HEK293 (cell line): Measurements from ENCODE around the gene CDC42BPA.
A peak's percentile ranks its signal among the peaks of the same experiment; 100 is the strongest.

Source experiments
- CTCF ChIA-PET: fragments of 350-600 bp; formaldehyde crosslinking; extraction: SDS; loops from one replicate; lab custom pipeline; 2021; ENCODE audit warnings: antibody characterized with exemption; lab: Yijun Ruan, JAX
- POLR2A ChIA-PET: fragments of 300-600 bp; formaldehyde crosslinking; extraction: SDS; loops from one replicate; lab custom pipeline; 2020; ENCODE audit warnings: antibody characterized with exemption, inconsistent platforms; lab: Yijun Ruan, JAX
- H3K27ac ChIP-seq: fragments of 200-500 bp; sonication (Bioruptor generic); 2 replicates; pipeline ENCODE4 v1.5.1; 2014; ENCODE audit warnings: low read depth, low read length, control low read depth, inconsistent platforms; ENCODE audit errors: extremely low read depth
- H3K36me3 ChIP-seq, 2 experiments: fragments of 200-500 bp in 1 of 2; sonication (Bioruptor generic) in 1 of 2; 1 replicate in 1 of 2; 2 replicates in 1 of 2; pipeline ENCODE4 v1.5.1; 2014 to 2017; ENCODE audit warnings: inconsistent platforms in 2 of 2, low read length in 2 of 2; ENCODE audit not compliant: control insufficient read depth in 2 of 2, insufficient read depth in 1 of 2
- H3K4me1 ChIP-seq: fragments of 200-500 bp; sonication (Bioruptor generic); 2 replicates; pipeline ENCODE4 v1.5.1; 2014; ENCODE audit warnings: mild to moderate bottlenecking, low read length, inconsistent platforms; ENCODE audit not compliant: control insufficient read depth, insufficient read depth
- H3K4me3 ChIP-seq: 2 replicates; pipeline ENCODE4 v1.5.1; 2011; ENCODE audit warnings: low read depth, mild to moderate bottlenecking, control low read depth, low read length, moderate library complexity
- H3K9me3 ChIP-seq: fragments of 200-500 bp; sonication (Bioruptor generic); 2 replicates; pipeline ENCODE4 v1.5.1; 2014; ENCODE audit warnings: low read depth, low read length, inconsistent platforms; ENCODE audit not compliant: control insufficient read depth, insufficient read depth
- BCL11B ChIP-seq: fragments of 450-650 bp; formaldehyde crosslinking; IDR thresholded peaks from 2 replicates; pipeline ENCODE4 v1.5.1; 2016; ENCODE audit warnings: low read depth, missing biosample characterization, missing genetic modification characterization
- HOXC10 ChIP-seq: sonication (generic); formaldehyde crosslinking; IDR thresholded peaks from 2 replicates; pipeline ENCODE4 v1.8.1; 2023; ENCODE audit warnings: mild to moderate bottlenecking, missing genetic modification reagents
- KLF8 ChIP-seq: fragments of 450-650 bp; formaldehyde crosslinking; IDR thresholded peaks from 2 replicates; pipeline ENCODE4 v1.5.1; 2016; ENCODE audit warnings: missing biosample characterization, missing genetic modification characterization
- MEIS1 ChIP-seq: sonication (generic); formaldehyde crosslinking; IDR thresholded peaks from 2 replicates; pipeline ENCODE4 v1.8.1; 2022; ENCODE audit warnings: missing genetic modification reagents, mild to moderate bottlenecking, borderline replicate concordance
- MZF1 ChIP-seq: fragments of 450-650 bp; formaldehyde crosslinking; IDR thresholded peaks from 2 replicates; pipeline ENCODE4 v1.5.1; 2017; ENCODE audit warnings: missing biosample characterization, missing genetic modification characterization, borderline replicate concordance
- SCRT2 ChIP-seq: fragments of 450-650 bp; formaldehyde crosslinking; IDR thresholded peaks from 2 replicates; pipeline ENCODE4 v1.5.1; 2016; ENCODE audit warnings: missing biosample characterization, missing genetic modification characterization
- ZBTB17 ChIP-seq: fragments of 450-650 bp; formaldehyde crosslinking; IDR thresholded peaks from 2 replicates; pipeline ENCODE4 v1.5.1; 2016; ENCODE audit warnings: missing biosample characterization, missing genetic modification characterization
- ZNF132 ChIP-seq: fragments of 450-650 bp; formaldehyde crosslinking; IDR thresholded peaks from 2 replicates; pipeline ENCODE4 v1.5.1; 2017; ENCODE audit warnings: missing biosample characterization, missing genetic modification characterization, borderline replicate concordance
- ZNF155 ChIP-seq: fragments of 450-650 bp; formaldehyde crosslinking; IDR thresholded peaks from 2 replicates; pipeline ENCODE4 v1.5.1; 2016; ENCODE audit warnings: missing biosample characterization, missing genetic modification characterization
- ZNF18 ChIP-seq: fragments of 450-650 bp; formaldehyde crosslinking; IDR thresholded peaks from 2 replicates; pipeline ENCODE4 v1.5.1; 2016; ENCODE audit warnings: missing biosample characterization, missing genetic modification characterization
- ZNF223 ChIP-seq: fragments of 450-650 bp; formaldehyde crosslinking; IDR thresholded peaks from 2 replicates; pipeline ENCODE4 v1.5.1; 2016; ENCODE audit warnings: missing biosample characterization, missing genetic modification characterization
- ZNF274 ChIP-seq, 2 experiments: fragments of 200-500 bp in 1 of 2; fragments of 450-650 bp in 1 of 2; sonication (Bioruptor generic) in 1 of 2; formaldehyde crosslinking in 1 of 2; IDR thresholded peaks; 2 replicates each; pipeline versions ENCODE4 v1.5.1 to v1.6.1; 2014 to 2016; ENCODE audit warnings: borderline replicate concordance in 1 of 2, inconsistent platforms in 1 of 2, low read length in 1 of 2, missing biosample characterization in 1 of 2, missing genetic modification characterization in 1 of 2
- ZNF426 ChIP-seq: fragments of 450-650 bp; formaldehyde crosslinking; IDR thresholded peaks from 2 replicates; pipeline ENCODE4 v1.5.1; 2017; ENCODE audit warnings: missing biosample characterization, missing genetic modification characterization, mild to moderate bottlenecking, inconsistent platforms, moderate library complexity
- ZNF514 ChIP-seq: fragments of 450-650 bp; formaldehyde crosslinking; IDR thresholded peaks from 2 replicates; pipeline ENCODE4 v1.5.1; 2016; ENCODE audit warnings: missing biosample characterization, missing genetic modification characterization
- ZNF544 ChIP-seq: fragments of 450-650 bp; formaldehyde crosslinking; IDR thresholded peaks from 2 replicates; pipeline ENCODE4 v1.5.0; 2017; ENCODE audit warnings: missing biosample characterization, missing genetic modification characterization
- ZNF610 ChIP-seq: fragments of 450-650 bp; formaldehyde crosslinking; IDR thresholded peaks from 2 replicates; pipeline ENCODE4 v1.5.1; 2016; ENCODE audit warnings: missing biosample characterization, missing genetic modification characterization, borderline replicate concordance
- ZNF677 ChIP-seq: fragments of 450-650 bp; IDR thresholded peaks from 2 replicates; pipeline ENCODE4 v1.5.0; 2018; ENCODE audit warnings: missing biosample characterization, mild to moderate bottlenecking, missing genetic modification characterization, moderate library complexity
- ZNF785 ChIP-seq: fragments of 450-650 bp; formaldehyde crosslinking; IDR thresholded peaks from 2 replicates; pipeline ENCODE4 v1.5.1; 2016; ENCODE audit warnings: missing biosample characterization, missing genetic modification characterization
- TF ChIP-seq, protein P1 (sequence below): fragments of 450-650 bp; formaldehyde crosslinking; IDR thresholded peaks from 2 replicates; pipeline ENCODE4 v1.5.1; 2016; ENCODE audit warnings: missing biosample characterization, missing genetic modification characterization, low read depth
- TF ChIP-seq, protein P2 (sequence below): fragments of 450-650 bp; formaldehyde crosslinking; IDR thresholded peaks from 2 replicates; pipeline ENCODE4 v1.5.1; 2016; ENCODE audit warnings: missing biosample characterization, missing genetic modification characterization

CDC42BPA gene

DNA sequence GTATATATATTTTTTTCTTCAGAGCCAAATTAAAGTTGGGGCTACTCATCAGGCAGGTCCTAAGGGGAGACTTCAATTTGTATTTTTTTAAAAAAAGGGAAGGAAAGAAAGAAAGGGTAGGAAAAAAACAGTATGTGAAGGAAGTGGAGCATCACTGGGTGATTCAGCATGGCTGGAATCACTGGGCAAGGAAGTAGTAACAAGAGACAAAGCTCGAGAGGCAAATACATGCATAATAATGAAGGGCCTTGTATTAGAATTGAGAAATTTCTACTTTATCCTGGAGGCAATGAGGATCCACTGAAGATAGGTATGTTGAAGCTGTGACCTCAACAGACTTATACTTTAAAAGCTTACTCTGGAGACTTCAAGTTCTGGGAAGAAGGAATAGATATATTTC lies 193.8 kb downstream of the CDC42BPA start:
- ChIA-PET POLR2A (interaction anchor here (0.8 kb wide), 1 partner anchor 12 kb away, joined by 3 read pairs; no protein-coding TSS in a partner anchor), CTCF (no interaction called here)
- no peaks in the 10 kb centered on the region for H3K4me1 ChIP-seq
- no peak overlapping the region for H3K27ac ChIP-seq
- no peaks in the 10 kb centered on the region for H3K9me3 ChIP-seq
- TF ChIP-seq ZNF610 (no peak), ZNF18 (no peak), MEIS1 (CRISPR knock-in tag) (no peak), ZNF677 (tag by site-specific recombination) (no peak), ZNF274 (IDR thresholded peaks at IDR 0.05; ENCODE audit: low read length) (no peak), ZNF274 (tag by site-specific recombination; IDR thresholded peaks at IDR 0.05; ENCODE audit: borderline replicate concordance) (no peak), BCL11B (tag by site-specific recombination) (no peak), ZNF544 (tag by site-specific recombination) (no peak)
- TF ChIP-seq, protein P1, sequence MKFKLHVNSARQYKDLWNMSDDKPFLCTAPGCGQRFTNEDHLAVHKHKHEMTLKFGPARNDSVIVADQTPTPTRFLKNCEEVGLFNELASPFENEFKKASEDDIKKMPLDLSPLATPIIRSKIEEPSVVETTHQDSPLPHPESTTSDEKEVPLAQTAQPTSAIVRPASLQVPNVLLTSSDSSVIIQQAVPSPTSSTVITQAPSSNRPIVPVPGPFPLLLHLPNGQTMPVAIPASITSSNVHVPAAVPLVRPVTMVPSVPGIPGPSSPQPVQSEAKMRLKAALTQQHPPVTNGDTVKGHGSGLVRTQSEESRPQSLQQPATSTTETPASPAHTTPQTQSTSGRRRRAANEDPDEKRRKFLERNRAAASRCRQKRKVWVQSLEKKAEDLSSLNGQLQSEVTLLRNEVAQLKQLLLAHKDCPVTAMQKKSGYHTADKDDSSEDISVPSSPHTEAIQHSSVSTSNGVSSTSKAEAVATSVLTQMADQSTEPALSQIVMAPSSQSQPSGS (tag by site-specific recombination) = no peak
- TF ChIP-seq, protein P2, sequence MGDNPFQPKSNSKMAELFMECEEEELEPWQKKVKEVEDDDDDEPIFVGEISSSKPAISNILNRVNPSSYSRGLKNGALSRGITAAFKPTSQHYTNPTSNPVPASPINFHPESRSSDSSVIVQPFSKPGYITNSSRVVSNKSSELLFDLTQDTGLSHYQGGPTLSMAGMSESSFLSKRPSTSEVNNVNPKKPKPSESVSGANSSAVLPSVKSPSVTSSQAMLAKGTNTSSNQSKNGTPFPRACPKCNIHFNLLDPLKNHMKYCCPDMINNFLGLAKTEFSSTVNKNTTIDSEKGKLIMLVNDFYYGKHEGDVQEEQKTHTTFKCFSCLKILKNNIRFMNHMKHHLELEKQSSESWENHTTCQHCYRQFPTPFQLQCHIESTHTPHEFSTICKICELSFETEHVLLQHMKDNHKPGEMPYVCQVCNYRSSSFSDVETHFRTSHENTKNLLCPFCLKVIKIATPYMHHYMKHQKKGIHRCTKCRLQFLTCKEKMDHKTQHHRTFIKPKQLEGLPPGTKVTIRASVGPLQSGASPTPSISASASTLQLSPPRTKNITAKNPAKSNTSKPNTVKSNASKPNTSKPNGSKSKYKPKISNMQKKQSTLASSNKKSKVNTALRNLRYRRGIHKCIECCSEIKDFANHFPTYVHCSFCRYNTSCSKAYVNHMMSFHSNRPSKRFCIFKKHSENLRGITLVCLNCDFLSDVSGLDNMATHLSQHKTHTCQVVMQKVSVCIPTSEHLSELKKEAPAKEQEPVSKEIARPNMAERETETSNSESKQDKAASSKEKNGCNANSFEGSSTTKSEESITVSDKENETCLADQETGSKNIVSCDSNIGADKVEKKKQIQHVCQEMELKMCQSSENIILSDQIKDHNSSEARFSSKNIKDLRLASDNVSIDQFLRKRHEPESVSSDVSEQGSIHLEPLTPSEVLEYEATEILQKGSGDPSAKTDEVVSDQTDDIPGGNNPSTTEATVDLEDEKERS (tag by site-specific recombination) = no peak
- H3K4me3 ChIP-seq = no peak overlapping the region
- H3K36me3 ChIP-seq = peaks cover 3 to 6% of the 10 kb centered on the region in 2 experiments; a peak in 2 of 3 replicates

DNA sequence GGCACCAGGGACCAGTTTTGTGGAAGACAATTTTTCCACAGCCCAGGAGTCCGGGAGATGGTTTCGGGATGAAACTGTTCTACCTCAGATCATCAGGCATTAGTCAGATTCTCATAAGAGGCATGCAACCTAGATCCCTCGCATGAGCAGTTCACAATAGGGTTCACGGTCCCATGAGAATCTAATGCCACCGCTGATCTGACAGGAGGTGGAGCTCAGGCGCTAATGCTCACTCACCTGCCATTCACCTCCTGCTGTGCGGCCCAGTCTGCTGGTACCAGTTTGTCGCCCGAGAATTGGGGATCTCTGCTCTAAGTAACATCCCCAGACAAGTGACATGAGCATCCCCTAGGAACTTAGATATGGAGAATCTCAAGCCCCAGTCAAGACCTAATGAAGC lies 197.5 kb downstream of the CDC42BPA start:
- H3K4me3 ChIP-seq = no peak overlapping the region
- no peaks in the 10 kb centered on the region for H3K4me1 ChIP-seq
- TF ChIP-seq MZF1 (tag by site-specific recombination) (0 out of 2 replicates have a peak, but pooled peaks have one; percentile 53), SCRT2 (tag by site-specific recombination) (no peak), ZNF426 (no peak), ZNF132 (tag by site-specific recombination) (no peak)
- CTCF ChIA-PET = no interaction called here
- POLR2A ChIA-PET = no interaction called here
- H3K36me3 ChIP-seq = no peaks in the 10 kb centered on the region; a peak in 1 of 3 replicates
- no peaks in the 10 kb centered on the region for H3K9me3 ChIP-seq
- H3K27ac ChIP-seq = no peak overlapping the region

GRCh38 chr1:227112538-227112937 lies 205.8 kb downstream of the CDC42BPA start:
- Histone ChIP-seq H3K9me3 (no peaks in the 10 kb centered on the region), H3K36me3 (peaks cover 4 to 17% of the 10 kb centered on the region in 2 experiments; a peak in 2 of 3 replicates), H3K27ac (no peak overlapping the region), H3K4me3 (no peak overlapping the region), H3K4me1 (peaks cover 6% of the 10 kb centered on the region)
- ChIA-PET CTCF (interaction anchor here (0.5 to 1.4 kb wide), 3 partner anchors 19 to 504 kb away, joined by 3 to 6 read pairs (median 3); no protein-coding TSS in a partner anchor), POLR2A (interaction anchor here (1.7 kb wide), 1 partner anchor 12 kb away, joined by 3 read pairs; no protein-coding TSS in a partner anchor)
- TF ChIP-seq ZBTB17 (tag by site-specific recombination) (no peak), ZNF223 (no peak), ZNF785 (tag by site-specific recombination) (no peak), KLF8 (tag by site-specific recombination) (no peak), ZNF155 (tag by site-specific recombination) (no peak), ZNF514 (tag by site-specific recombination) (no peak), HOXC10 (CRISPR knock-in tag) (no peak)
- TF ChIP-seq, protein P2 (tag by site-specific recombination) = no peak
